ENCODE measurements around the gene SLC10A6. TPM values are rescaled to one million over a fixed set of nuclear protein-coding genes. Genes with fewer than 3 reads are reported as not detected.

The SLC10A6 gene
- polyA plus RNA-seq, 1 donor from 2014 or later, result not detected

- H3K9ac ChIP-seq (ENCODE audit: low read length), result no peak overlapping the region
- no peaks in the 10 kb centered on the region for H4K20me1 ChIP-seq (ENCODE audit: insufficient read depth)
- H3K27ac ChIP-seq (ENCODE audit: low read length), result no peak overlapping the region
- H3K9me3 ChIP-seq (ENCODE audit: low read length), result no peaks in the 10 kb centered on the region
- H3K4me2 ChIP-seq (ENCODE audit: low read length), result no peak overlapping the region
- no peak for TF ChIP-seq RAD21 (conservative IDR thresholded peaks at IDR 0.05)
- TF ChIP-seq, protein P1, sequence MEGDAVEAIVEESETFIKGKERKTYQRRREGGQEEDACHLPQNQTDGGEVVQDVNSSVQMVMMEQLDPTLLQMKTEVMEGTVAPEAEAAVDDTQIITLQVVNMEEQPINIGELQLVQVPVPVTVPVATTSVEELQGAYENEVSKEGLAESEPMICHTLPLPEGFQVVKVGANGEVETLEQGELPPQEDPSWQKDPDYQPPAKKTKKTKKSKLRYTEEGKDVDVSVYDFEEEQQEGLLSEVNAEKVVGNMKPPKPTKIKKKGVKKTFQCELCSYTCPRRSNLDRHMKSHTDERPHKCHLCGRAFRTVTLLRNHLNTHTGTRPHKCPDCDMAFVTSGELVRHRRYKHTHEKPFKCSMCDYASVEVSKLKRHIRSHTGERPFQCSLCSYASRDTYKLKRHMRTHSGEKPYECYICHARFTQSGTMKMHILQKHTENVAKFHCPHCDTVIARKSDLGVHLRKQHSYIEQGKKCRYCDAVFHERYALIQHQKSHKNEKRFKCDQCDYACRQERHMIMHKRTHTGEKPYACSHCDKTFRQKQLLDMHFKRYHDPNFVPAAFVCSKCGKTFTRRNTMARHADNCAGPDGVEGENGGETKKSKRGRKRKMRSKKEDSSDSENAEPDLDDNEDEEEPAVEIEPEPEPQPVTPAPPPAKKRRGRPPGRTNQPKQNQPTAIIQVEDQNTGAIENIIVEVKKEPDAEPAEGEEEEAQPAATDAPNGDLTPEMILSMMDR (IDR thresholded peaks at IDR 0.05; ENCODE audit: poor library complexity, severe bottlenecking), result no peak
- no peak for TF ChIP-seq POLR2AphosphoS5 (IDR thresholded peaks at IDR 0.05)
- TF ChIP-seq TAF1 (IDR thresholded peaks at IDR 0.05; ENCODE audit: low read depth), result no peak
- TF ChIP-seq EP300 (conservative IDR thresholded peaks at IDR 0.05; ENCODE audit: poor library complexity, severe bottlenecking), result no peak
- TF ChIP-seq, protein P2, sequence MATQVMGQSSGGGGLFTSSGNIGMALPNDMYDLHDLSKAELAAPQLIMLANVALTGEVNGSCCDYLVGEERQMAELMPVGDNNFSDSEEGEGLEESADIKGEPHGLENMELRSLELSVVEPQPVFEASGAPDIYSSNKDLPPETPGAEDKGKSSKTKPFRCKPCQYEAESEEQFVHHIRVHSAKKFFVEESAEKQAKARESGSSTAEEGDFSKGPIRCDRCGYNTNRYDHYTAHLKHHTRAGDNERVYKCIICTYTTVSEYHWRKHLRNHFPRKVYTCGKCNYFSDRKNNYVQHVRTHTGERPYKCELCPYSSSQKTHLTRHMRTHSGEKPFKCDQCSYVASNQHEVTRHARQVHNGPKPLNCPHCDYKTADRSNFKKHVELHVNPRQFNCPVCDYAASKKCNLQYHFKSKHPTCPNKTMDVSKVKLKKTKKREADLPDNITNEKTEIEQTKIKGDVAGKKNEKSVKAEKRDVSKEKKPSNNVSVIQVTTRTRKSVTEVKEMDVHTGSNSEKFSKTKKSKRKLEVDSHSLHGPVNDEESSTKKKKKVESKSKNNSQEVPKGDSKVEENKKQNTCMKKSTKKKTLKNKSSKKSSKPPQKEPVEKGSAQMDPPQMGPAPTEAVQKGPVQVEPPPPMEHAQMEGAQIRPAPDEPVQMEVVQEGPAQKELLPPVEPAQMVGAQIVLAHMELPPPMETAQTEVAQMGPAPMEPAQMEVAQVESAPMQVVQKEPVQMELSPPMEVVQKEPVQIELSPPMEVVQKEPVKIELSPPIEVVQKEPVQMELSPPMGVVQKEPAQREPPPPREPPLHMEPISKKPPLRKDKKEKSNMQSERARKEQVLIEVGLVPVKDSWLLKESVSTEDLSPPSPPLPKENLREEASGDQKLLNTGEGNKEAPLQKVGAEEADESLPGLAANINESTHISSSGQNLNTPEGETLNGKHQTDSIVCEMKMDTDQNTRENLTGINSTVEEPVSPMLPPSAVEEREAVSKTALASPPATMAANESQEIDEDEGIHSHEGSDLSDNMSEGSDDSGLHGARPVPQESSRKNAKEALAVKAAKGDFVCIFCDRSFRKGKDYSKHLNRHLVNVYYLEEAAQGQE (IDR thresholded peaks at IDR 0.05; ENCODE audit: borderline replicate concordance), result no peak
- TF ChIP-seq EZH2 (IDR thresholded peaks at IDR 0.05; ENCODE audit: borderline replicate concordance, insufficient read depth, low read length, poor library complexity, severe bottlenecking), result no peak
- TF ChIP-seq SMC3 (conservative IDR thresholded peaks at IDR 0.05; ENCODE audit: poor library complexity), result no peak
- TF ChIP-seq MXI1 (conservative IDR thresholded peaks at IDR 0.05; ENCODE audit: poor library complexity, severe bottlenecking), result no peak
- no peaks in the 10 kb centered on the region for H3F3A ChIP-seq (ENCODE audit: insufficient read depth, low read length, poor library complexity, severe bottlenecking)
- H2AFZ ChIP-seq (ENCODE audit: low read depth, low read length), result no peak overlapping the region
- H3K9me2 ChIP-seq (ENCODE audit: insufficient read depth, low read length), result no peaks in the 10 kb centered on the region
- H3K36me3 ChIP-seq (ENCODE audit: insufficient read depth, low read length), result no peaks in the 10 kb centered on the region
- H3K27me3 ChIP-seq (ENCODE audit: insufficient read depth, low read depth, low read length), result peaks cover 2% of the 10 kb centered on the region
- H3K4me3 ChIP-seq (ENCODE audit: low read length), result no peak overlapping the region
- H3K79me2 ChIP-seq (replicated peaks; ENCODE audit: insufficient read depth, low read length), result no peaks in the 10 kb centered on the region
These were observed 47.4 kb upstream of the SLC10A6 start for GRCh38 chr4:86896596-86896995.

DNA sequence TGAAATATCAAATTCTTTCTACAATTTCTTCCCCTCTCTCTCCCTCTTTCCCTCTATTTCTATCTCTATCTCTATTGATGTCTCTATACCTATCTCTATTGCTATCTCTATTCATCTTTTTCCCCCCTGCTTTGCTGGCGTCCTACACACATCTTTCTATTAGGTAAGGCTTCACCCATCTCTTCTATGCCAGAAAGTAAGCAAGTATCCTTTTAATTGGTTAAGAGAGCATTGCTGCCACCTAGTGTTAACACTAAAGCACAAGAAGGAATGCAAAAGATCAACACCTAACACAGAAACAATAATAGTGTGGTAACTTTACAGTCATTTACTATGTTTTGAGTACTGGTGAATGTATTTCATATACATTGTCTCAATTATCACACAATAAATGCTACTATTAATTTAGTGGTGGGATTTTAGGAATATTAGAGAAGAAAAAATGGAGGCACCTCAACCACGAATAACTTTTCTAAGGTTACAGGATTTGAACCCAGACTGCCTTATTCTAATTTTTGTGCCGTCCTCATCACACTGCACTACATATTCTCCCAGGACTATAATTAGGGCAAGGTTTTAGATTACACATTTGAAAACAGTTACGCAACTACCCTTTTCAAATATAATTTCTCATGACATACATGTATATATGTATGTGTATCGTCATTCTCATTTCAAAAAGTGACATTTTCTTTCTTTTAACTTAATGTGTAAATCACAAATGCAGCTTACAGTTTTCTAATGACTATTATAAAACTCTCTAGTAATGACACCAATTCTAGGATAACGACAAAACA is 46.7 kb upstream of the SLC10A6 start:
- TF ChIP-seq, protein P1 (IDR thresholded peaks at IDR 0.05; ENCODE audit: poor library complexity, severe bottlenecking), result peak; percentile 92
- TF ChIP-seq RAD21 (conservative IDR thresholded peaks at IDR 0.05), result peak; percentile 93
- no peak for TF ChIP-seq EP300 (conservative IDR thresholded peaks at IDR 0.05; ENCODE audit: poor library complexity, severe bottlenecking)
- TF ChIP-seq, protein P2 (IDR thresholded peaks at IDR 0.05; ENCODE audit: borderline replicate concordance), result no peak
- TF ChIP-seq SMC3 (conservative IDR thresholded peaks at IDR 0.05; ENCODE audit: poor library complexity), result peak; percentile 95
- H3K36me3 ChIP-seq (ENCODE audit: insufficient read depth, low read length), result no peaks in the 10 kb centered on the region
- no peak overlapping the region for H2AFZ ChIP-seq (ENCODE audit: low read depth, low read length)
- no peak overlapping the region for H3K4me2 ChIP-seq (ENCODE audit: low read length)
- no peak overlapping the region for H3K27ac ChIP-seq (ENCODE audit: low read length)
- no peak overlapping the region for H3K9ac ChIP-seq (ENCODE audit: low read length)
- no peaks in the 10 kb centered on the region for H3K9me2 ChIP-seq (ENCODE audit: insufficient read depth, low read length)
- no peak overlapping the region for H3K4me3 ChIP-seq (ENCODE audit: low read length)
- no peaks in the 10 kb centered on the region for H4K20me1 ChIP-seq (ENCODE audit: insufficient read depth)
- H3K27me3 ChIP-seq (ENCODE audit: insufficient read depth, low read depth, low read length), result peaks cover 2% of the 10 kb centered on the region
- H3K79me2 ChIP-seq (replicated peaks; ENCODE audit: insufficient read depth, low read length), result no peaks in the 10 kb centered on the region
- H3F3A ChIP-seq (ENCODE audit: insufficient read depth, low read length, poor library complexity, severe bottlenecking), result no peaks in the 10 kb centered on the region
- H3K9me3 ChIP-seq (ENCODE audit: low read length), result no peaks in the 10 kb centered on the region
